DMS153 treated with DMSO at 0.1 percent for 48 hours (cell line): ENCODE results near the gene THAP10.
"Not testable (repeated sequence)": the region's sequence is repeated elsewhere in the genome, so short reads cannot be mapped to it uniquely, and the experiment has no call there.

ENCODE experiments used
- DNase-seq: peaks from one replicate; lab custom pipeline; 2025; ENCODE audit not compliant: unreplicated experiment; lab: John Stamatoyannopoulos, UW

THAP10 gene

GRCh38 chr15:70879401-70879800 is 12.8 kb downstream of the THAP10 start:
- DNase-seq = no peak

DNA sequence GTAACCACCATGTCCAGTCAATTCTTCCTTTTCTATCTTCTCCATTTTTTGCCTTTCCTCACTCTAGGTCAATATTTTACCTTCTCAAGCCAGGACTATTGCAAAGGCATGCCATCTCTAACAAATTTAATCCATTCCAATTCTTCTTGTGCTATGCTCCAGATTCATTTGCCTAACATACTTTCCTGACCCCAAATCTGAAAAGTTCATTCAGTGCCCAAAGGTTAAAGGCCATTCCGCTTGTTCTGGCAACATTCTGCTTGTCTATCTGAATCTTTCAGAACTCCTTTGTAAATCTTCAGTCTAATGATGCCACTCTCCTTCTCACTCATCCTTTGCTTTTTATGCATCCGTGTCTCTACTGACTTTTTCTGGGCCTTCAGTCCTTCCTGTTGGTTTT is 15.6 kb downstream of the THAP10 start:
- DNase-seq = no peak

DNA sequence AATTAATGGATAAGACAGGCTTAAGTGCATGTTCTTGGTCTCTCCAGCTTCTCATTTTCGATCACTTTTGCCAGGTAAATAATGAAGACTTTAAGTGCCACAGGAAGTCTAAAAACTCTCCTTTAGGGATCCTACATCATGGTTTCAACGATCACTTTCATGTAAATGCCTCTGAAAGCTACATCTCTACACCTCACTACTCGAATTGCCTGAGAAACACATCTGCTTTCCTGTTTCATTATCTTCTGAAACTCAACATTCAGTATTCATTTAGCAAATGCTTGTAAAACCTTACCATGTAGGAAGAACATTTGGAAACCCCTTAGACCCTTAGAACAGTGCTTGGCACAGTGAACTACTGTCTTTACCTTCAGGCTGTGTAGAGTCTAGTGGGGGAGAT is 16.2 kb downstream of the THAP10 start:
- DNase-seq = no peak

DNA sequence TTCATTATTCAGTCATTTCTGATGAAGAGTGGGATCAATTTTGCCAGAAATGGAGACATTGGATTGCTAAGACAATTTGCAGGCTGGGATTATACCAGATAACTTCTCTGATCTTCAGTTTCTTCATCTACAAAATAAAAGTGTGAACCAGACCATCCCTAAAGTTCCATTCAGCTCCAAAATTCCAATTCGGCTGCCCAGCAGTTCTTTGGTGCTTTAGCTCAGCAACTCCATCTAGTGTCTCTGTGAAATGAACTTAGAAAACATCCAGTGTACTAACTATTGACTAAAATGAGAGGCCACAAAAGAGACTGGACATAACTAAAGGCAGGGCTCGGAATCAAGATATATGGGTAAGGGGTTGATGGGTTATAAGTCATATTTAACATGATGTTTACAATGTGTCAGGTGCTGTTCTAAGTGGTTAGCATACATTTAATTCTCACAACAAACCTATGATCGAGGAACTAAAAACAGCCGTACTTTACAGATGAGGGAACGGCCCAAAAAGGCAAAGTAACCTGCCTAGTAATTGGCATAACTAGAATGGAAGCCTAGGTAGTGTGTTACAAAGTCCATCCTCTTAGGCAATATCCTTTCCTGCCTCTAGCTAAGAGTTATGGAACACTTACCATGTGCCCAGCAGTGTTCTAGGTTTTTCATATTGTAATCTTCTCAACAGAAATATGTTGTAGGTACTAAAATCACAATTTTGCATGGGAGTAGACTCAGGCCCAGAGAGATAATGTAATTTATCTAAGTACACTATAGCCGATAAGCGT is 17.0 kb downstream of the THAP10 start:
- DNase-seq = no peak

GRCh38 chr15:70873232-70874054 is 18.8 kb downstream of the THAP10 start:
- no peak for DNase-seq

GRCh38 chr15:70871490-70871889 is 20.7 kb downstream of the THAP10 start:
- DNase-seq = not testable (repeated sequence)

- no peak for DNase-seq
Observed at GRCh38 chr15:70870051-70870450, 22.2 kb downstream of the THAP10 start.

DNA sequence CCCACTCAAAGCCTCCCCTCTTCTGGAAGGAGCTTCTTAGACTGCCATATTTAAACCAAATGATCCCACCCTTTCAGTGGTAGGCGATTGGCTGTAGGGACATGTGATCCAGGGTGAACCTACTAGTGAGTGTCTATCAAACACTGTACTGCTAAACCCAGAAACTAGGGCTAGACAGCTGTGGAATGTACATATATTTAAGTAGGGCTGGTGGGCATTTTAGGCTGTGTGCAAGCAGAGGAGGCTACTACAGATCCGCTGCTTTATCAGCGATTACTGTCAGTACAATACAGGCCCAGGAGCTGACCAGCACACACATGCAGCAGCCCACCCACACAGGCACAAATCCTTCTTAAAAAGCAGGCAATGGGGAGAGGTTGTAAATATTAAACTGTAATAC is 22.9 kb downstream of the THAP10 start:
- DNase-seq = no peak

DNA sequence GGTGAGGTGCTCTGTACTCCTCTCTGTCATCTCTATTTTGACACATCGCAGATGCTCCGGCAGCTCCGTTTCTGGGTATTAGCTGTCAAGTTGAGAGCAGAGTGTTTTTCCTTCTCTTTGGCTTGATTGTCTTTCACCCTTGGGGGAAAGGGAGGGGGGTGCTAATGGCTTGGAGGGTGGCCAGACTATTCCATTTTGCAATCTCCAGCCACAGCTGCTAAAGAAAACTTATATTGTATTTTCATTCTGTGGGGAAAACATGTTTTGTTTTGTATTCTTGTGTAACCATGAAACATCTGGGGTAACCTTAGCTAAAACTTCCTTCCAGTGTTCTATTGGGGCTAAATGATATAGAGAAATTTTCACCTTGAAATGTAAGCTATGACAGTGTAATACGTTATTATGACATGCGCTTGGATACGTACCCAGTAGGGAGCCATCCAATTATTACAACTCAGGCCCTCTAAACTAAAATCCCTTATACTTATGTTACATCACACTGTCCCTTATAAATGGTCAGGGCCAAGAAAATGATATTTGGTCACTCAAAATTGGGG is 24.2 kb downstream of the THAP10 start:
- no peak for DNase-seq

- no peak for DNase-seq
Observed at GRCh38 chr15:70866982-70867641, 25.1 kb downstream of the THAP10 start.

- no peak for DNase-seq
Observed at GRCh38 chr15:70863450-70864218, 28.6 kb downstream of the THAP10 start.

- DNase-seq = no peak
Observed at GRCh38 chr15:70859998-70860397, 32.2 kb downstream of the THAP10 start.

DNA sequence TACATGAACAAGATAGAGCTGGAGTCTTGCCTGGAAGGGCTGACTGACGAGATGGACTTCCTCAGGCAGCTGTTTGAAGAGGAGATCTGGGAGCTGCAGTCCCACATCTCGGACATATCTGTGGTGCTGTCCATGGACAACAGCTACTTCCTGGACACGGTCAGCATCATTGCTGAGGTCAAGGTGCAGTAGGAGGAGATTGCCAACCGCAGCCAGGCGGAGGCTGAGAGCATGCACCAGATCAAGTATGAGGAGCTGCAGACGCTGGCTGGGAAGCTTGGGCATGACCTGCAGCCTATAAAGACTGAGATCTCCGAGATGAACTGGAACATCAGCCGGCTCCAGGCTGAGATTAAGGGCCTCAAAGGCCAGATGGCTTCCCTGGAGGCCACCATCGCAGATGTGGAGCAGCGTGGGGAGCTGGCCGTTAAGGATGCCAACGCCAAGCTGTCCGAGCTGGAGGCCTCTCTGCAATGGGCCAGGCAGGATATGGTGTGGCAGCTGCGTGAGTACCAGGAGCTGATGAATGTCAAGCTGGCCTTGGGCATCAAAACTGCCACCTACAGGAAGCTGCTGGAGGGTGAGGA is 32.8 kb downstream of the THAP10 start:
- no peak for DNase-seq

GRCh38 chr15:70858614-70859321 is 33.5 kb downstream of the THAP10 start:
- not testable (repeated sequence) for DNase-seq

DNA sequence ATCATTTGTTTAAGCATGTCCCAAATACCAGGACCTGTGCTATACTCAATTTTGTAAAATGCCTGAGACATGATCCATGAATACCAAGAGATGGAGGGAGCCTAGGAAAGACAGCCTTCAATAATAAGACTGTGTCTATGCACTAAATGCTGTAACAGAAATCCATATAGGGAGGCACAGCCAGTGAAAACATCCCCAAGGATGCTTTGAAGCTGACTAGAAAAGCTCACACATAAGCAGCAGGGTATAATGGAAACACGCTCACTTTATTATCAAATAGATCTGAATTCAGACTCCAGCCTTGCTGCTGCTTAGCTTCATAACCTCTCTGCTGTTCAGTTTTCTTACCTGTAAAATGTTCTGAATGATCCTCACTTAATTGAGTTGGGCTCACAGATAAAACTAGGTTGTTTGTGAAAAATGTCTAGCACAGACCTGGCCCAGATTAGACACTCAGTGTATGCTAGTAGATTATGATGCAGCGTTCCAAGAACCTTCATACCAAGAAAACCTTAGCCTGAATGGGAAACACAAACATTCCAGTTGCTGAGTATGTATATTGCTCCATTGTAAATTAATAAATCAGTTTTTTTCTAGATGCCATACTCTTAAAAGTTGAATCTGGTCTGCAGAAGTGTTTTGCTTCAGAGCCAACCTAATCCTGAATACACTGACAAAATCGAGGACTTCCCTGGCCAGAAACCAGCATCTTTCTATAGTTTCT is 34.5 kb downstream of the THAP10 start:
- no peak for DNase-seq

DNA sequence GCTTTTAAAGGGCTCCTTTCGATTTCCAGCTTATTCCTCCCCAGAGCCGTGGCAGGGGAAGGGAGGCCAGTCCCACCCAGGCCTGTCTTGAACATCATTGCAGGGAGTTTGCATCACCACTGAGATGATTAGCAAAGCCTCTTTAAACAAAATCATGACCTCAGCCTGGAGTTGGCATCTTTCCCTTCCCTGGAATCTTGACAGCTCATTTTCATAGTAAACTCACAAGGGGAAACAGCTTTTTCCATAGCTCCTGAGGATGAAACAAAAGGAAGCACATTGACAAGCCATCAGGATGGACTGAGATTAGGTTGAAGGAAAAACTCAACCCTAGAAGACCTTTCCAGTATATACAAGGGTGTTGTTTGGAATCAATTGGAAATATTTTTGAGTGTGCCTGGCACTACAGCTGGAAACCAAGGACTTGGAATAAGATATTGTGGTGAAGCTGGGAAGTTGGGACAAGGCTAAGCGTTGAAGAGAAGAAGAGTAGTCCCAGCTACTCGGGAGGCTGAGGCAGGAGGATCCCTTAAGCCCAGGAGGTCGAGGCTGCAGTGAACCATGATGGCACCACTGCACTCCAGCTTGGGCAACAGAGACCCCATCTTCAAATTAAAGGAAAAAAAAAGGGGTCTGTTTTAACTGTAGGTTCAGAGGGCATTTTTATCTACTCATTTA is 35.2 kb downstream of the THAP10 start:
- DNase-seq = no peak

- no peak for DNase-seq
Observed at GRCh38 chr15:70856177-70856883, 35.9 kb downstream of the THAP10 start.

DNA sequence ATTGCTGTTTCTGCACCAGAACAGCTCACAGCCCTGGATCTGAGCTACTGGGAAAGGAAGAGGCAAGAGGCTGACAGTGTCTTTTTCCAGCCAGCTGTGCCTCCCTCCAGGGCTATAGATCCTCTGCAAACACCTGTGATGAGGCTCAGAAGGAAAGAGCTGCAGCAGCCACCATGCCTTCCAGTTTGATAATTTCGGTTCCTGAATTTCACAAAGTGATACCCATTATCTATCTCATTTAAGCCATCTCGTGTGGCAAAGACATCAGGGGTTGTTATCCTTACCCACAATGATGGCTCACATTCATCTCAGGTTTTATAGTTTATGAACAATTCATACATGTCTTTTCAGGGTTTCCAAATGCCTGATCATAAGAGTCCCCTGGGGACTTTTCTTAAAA is 36.5 kb downstream of the THAP10 start:
- no peak for DNase-seq
